Stimulated activated CD8-positive, alpha-beta memory T cell treated with anti-CD3 and anti-CD28 coated beads, Interleukin-2, amount 100 ng/mL, for 48 hours (primary cell): Measurements from ENCODE around the gene RIGI.
"Not testable (repeated sequence)": the region's sequence is repeated elsewhere in the genome, so short reads cannot be mapped to it uniquely, and the experiment has no call there.

Source experiments
- DNase-seq, 2 donors: peaks; one replicate each; pipeline ENCODE4 v3.0.0-alpha.2; 2020; ENCODE audit warnings: low read depth in 2 of 2

The RIGI gene

DNA sequence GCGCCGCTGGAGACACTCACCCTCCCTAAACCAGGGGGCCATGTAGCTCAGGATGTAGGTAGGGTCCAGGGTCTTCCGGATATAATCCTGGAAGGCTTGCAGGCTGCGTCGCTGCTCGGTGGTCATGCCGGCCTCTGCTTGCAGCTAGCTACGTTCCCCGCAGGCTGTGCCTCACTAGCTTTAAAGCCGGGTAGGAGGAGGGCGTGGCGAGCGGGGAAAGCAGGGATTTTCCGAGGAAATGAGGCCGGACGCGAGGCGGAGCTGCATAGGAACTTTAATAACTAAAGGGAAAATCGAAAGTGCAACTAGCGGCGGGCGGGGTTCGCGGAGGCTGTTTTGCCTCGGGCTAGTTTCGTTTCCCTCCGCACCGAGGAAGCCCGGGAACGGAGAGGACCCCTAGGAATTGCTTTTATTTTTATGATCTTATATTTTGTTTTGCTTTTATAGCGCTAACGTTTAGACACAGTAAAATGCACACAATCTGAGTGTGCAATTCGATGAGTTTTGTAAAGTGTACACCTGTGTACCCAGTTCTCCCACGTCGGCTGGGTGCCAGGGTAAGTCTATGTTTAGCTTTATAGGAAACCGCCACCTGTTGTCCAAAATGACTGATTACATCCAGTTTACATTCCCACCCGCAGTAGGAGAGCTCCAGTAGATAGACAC, at the start of gene RIGI:
Gene RIGI, minus strand, starts transcription at position 156 of the 666 bp plus-strand sequence. Its CDS starts 30 bp downstream, at position 126.
- peak; percentile 57 to 59 for DNase-seq

DNA sequence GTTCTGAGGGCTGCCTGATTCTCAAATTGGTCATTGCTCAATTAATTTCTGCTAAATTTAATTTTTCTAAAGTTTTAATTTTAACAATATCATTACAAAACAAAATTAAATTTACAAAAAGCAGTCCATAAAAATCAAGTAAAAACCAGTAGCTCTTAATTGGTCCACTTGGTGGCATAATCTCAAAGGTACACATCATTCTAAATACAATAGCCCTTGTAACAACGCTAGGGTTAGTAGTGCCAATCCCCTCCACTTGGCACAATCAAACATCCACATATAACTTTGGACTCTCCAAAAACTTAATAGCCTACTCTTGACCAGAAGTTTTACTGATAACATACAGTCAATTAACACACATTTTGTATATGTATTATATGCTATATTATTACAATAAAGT, 48.9 kb upstream of the RIGI start:
- no peak for DNase-seq

DNA sequence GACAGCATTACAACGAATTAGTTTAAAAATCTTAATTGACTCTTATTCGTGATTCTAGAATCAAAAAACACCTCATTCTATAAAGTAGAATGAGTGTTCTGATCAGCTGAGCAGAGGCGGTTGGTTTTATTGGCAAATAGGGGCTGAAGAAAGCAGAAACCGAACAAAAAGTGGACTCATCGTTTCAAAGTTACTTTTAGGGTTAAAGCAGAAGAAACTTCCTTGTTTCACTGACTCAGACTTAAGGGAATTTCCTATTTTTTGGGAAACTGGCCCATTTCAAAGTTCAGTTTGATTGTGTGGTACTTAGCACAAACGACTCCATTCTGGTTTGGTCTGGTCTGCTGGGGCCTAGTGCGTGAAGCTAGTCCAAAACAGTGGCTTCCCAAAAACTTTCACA, 47.8 kb upstream of the RIGI start:
- DNase-seq, result no peak

DNA sequence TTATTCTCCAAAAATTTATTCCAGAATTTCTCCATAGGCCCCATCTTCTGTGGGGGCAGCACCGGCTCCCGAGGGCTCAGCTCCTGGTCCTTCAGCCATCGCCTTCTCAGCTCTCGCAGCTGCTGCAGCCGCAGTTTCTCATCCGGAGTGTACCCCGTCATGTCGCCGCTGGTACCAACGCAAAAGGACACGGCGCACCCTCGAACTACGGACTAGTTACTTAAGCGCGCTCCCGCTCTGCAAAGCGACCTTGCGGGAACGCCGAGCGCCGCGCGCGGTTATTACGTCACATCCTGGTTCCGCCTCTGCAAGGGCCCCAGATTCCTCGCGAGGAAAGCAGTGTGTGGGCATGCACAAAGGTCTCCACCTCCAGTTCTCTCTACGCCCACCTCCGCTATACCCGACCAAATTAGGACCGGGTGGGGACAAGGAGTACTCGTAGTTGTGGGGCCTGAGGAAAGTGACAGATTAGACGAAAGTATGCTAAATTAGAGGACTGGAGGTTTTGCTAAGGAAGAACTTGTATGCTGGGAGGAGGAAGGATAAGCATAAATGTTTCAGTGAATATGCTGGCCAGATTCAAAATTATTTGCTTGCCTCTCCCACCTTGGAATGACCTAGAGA, 47.0 kb upstream of the RIGI start, which contains the start of gene NDUFB6:
Gene NDUFB6, minus strand, starts transcription at position 260 of the 624 bp plus-strand sequence. Its CDS starts 99 bp downstream, at position 161.
- peak; percentile 87 to 93 for DNase-seq

DNA sequence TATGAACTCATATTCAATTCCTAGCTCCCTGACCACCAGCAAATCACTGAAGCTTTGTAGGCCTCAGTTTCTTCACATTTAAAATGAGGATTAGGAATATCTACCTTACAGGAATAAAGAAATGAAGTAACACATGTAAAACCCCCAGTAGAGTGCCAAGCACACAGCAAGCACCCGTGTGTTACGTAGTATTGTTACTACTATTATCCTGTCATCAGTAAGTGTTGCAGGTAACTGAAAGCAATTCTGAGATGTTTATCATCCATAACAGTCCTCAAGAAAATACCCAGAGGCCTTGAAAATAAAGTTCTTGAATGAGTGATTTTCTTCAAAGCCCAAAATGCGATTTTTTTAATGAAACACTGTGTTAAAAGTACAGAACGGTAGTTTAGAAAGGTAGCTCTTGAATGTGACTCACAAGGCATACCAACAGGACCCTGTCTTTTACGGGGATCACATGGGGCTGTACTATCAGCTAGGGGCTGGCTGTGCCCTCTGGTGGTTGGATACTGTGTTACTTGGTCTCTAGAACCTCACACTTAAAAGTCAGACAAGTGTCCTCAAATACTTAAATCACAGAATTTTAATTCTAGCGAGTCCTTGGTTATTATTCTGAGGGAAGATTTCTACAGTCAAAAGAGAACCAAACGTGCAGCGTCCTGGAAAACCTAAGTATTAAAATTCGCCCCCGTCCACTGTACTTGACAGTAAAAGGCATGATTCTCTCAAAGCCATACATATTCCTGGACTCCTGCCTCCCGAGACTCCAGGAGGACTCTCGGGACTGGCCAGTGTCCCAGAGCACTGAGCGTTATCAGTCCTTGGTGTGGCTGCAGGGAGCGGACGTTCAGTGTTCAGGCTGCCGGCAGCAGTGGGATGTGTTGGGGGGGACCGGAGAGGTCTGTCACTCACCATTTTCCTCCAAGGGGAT, 46.2 kb upstream of the RIGI start:
- peak; percentile 37 to 51 for DNase-seq

DNA sequence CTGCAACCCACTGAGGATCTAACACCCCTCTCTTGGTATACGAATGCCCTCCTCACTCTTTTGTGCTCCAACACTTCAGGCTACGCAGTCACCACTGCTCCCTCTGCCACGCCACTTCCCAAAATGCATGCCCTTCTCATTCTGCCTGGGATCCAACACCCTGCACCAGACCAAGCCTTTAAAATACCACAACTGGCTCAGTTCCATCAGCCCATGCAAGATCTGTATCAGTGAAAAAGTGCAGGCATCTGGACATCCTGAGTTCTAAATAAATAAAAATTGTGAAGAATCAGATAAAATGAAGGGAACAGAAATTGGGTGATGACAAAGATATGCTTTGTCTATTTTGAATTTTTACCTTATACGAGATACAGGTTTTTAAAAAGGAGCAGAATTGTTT, 44.3 kb upstream of the RIGI start:
- DNase-seq, result no peak

DNA sequence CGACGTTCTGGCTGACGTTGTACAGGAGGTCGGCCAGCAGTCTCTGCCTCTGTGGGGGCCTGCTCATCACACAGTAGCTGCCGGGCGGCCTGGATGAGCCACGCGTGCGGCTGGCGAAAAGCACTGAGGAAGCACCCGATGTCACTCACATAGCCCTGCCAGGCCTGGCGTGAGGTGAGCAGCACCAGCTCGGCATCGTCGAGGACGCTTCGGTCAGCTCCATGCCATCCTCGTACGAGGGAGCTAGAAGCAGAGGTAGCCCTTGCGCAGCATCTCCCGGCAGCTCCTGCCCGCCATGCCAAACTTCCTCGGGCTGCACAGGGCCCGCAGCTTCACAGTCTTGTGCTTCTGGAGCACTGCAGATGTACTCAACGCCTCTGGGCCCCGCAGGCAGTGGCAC, 40.8 kb upstream of the RIGI start:
- no peak for DNase-seq

DNA sequence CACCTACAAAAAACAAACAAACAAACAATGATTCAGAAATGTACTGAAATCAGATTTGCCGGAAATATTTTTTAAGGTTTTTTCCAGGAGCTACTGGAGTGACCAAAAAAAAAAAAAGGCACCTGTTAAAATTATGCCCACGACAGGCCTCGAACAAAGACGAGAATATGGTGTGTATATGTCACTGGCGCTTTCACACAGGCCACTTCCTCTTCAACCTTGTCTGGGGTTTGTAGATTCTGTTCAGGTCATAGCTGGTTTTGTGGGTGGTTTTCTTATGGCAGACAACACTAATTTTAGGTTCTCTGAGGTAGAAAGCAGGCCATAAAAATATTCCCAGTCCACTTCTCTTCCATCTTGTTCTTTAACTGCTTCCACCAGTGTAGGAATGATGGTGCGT, 40.0 kb upstream of the RIGI start:
- no peak for DNase-seq

DNA sequence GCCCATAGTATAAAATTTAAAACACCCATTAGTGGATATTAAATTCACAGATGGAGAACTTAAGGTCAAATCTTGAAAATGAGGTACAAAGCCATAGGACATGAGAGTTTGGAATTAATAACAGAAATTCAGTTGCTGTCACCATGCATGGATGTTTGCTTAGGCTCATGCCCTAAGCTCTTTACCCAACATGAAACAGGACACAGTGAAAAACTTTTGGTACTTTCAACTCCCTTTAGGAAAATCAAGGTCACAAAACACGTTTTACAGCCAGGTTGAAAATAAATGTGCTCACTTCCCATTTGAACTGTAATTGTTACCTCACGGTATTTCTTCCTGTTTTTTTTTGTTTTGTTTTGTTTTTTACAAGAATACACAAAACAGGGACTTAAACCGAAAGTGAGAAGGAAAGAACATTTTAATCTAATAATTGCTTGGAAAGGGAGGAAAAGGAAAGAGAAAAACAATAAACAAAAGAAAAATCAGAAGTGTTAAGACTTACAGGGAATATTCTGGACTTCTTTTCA, 32.5 kb upstream of the RIGI start:
- no peak for DNase-seq

DNA sequence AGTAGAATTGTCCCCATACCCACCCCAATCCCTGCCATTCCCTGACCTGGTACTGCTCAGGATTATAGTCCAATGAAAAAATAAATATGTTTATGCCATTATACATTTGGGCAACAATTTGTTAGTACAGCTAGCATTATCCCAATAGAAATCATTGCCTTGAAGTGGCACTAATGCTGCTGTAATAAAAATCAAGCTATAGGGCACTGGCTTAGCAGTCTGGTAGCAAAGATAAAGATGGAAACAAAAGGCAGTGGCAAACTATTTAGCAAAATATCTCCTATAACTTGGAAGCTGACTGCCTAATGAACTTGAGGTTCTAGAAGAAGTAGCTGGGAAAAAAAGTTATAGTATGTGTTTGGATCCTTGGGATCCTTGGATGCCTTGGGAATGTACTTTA, 28.6 kb upstream of the RIGI start:
- no peak for DNase-seq

DNA sequence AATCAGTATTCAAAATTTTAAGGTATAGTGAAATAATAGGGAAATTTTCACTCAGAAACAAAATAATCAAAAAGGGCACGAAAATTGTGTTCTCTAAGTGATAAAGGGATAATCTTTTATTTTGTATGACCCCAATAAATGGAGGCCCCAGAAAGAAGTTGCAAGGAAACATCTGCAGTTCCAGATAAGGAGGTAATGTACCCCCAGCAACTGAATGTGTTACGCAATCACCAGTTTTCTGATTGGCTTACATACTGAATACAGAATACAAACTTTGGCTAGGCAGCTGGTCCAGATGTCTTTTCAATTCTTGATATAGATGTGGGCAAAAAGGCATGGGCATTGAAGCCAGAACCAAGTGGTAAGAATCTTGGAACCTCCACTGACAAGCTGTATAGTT, 28.1 kb upstream of the RIGI start:
- DNase-seq, result no peak

DNA sequence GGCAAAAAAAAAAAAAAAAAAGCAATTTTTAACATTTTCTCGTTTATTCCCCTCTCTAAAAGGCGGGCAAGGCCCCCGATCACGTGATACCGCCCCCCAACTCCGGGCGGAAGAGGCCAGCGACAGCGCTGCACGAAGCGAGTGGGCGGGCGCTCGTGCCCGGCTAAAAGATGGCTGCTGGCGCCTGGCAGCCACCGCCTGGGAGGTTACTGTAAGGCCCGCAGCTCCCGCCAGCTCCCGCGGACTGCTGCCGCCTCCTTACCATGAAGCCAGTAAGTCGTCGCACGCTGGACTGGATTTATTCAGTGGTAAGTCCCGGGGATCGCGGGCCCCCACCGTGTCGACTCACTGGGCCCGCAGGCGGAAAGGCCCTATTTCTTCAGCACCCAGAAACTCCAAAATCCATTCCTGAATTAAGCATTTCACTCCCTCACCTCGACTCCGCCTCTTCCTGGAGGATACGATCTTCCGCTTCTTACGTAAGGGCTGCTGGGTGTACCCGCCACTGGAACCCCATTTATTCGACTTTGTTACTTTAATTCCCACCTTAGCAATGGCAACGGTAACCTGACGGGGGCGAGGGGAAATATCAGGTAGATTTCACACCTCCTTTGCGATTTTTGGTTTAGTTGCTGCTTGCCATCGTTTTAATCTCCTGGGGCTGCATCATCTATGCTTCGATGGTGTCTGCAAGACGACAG, 26.3 kb upstream of the RIGI start, which contains the start of the genes SMIM27 and TOPORS:
Gene SMIM27, plus strand, starts transcription at position 156 of the 701 bp plus-strand sequence. Its CDS starts 108 bp downstream, at position 264.
Gene TOPORS, minus strand, starts transcription at position 415 of the 701 bp plus-strand sequence. Its CDS starts 150 bp downstream, at position 265.
- DNase-seq, result peak; percentile 80 to 84

DNA sequence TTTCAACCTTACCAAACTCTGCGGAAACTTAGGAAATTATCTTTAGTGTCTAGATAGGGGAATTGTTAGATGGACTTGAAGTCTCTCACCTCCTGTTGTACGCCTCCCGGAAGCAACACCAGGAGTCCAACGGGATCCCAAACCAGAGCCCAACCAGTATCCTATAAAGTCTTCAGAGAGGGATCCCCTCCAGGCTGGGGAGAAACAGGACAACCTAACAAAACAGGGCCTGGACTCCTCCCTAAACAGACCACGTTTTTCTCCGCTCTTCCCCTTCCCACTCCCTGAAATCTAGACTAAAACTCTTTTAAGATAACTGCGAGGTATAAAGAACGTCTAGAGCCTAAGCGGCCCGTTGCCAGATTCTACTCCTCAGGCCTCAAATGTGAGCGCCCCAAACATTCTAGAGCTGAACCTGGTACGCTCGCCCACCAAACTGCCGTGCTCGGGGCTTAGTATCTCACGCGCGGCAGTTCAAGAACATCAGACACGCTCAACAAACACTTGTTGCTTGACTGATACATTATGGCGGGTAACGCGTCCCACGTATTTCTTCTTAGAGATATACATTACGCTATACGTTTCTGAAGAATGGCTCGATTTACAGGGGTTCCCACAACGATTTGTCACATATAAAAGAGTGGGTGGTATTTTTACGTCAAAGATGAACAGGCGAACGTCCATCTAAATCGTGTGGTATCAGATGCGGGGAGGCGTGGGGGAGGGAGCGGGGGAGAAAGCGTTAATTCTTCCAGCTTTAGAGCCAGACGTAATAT, 25.5 kb upstream of the RIGI start:
- DNase-seq, result peak; percentile 14 to 33

DNA sequence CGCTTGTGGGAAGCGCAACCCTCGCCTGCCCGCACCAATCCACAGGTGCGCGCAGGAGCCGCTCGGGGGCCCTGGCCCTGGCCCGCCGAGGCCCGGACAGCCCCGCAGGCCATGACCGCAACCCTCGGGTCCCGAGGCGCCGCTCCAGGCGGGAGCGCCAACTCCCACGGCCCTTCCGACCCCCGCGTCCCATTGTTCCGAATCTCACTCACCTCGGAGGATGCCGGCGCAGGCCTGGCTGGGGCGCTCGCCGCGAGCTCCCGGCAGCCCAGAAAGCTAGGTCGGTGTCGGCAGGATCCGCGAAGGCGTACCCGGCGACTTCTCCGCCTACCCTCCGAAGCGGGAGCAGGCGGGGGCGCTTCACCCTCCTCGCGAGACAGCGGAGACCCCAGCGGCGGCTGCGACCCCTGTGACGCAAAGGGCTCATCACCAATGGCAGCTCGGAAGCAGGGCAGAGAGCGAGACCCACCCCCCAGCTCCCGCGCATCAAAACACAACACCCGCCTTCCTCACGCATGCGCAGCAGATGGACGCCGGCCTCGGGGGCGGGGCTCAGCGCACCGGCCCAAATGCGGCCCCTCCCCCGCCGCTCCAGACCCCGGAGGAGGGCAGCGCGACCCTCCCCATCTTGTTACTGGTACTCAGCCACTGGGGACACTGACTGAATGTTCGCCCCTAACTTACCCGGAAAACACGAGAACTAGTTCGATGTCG, 24.7 kb upstream of the RIGI start:
- DNase-seq, result peak; percentile 87 to 92

DNA sequence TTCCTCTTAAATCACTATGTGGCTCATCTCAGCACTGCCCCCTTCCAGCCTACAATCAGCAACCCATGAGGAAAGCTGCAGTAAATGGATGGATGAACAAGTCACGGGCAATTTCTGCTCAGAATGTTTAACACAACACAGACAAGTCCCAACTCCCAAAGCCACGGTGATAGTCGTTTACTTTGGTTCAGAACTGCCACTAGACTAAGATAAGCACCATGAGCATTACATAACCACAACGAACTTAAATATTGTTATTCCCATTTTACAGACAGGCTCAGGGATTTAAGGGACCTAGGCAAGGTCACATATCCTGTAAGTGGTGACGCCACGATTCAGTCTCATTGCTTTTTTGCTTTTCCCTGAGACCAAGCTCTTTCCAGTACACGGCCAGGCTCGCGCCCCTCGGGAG, 24.2 kb upstream of the RIGI start:
- no peak for DNase-seq

DNA sequence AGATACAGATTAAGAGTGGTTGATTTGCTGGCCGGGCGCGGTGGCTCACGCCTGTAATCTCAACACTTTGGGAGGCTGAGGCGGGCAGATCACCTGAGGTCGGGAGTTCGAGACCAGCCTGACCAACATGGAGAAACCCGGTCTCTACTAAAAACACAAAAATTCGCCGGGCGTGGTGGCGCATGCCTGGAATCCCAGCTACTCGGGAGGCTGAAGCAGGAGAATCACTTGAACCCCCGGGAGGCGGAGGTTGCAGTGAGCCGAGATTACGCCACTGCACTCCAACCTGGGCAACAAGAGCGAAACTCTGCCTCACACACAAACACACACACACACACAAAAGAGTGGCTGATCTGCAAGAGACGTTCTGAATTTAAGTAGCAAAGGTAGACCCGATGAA, 22.2 kb upstream of the RIGI start:
- DNase-seq, result not testable (repeated sequence)

DNA sequence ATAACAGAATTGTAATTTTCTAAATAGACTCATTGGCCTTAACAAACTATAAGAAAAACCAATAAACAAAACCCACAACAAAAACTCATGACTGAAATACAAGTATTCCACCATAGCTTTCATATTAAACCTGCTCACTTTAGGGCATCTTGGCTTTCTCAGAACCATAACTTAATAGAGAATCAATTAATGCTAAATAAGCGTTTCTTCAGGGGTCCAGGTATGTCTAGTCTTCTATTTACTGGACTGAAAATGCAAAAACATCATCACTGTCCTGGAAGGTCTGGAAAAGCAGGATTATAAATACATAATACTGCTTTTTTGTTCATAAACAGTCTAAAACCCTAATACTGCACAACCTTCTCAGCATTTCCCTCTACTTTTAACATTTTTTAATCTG, 19.9 kb upstream of the RIGI start:
- no peak for DNase-seq

DNA sequence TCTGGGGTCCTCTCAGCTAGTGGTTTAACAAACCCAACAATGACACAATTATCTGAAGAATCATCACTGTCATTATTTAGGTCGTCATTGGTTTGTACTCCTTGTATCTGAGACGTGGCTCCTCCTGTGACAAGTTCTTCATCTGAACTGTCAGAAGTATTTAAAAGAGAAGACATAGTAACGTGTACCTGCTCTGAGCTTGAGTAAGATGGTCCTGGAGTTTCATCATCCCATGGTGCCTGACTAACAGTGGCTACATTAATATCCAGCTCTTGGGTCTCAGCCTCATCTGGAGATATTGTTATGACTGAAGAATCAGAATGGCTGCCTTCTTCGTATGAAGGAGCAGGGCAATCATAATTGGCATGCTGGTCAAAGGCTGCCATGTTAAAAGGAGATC, 17.1 kb upstream of the RIGI start:
- DNase-seq, result no peak

DNA sequence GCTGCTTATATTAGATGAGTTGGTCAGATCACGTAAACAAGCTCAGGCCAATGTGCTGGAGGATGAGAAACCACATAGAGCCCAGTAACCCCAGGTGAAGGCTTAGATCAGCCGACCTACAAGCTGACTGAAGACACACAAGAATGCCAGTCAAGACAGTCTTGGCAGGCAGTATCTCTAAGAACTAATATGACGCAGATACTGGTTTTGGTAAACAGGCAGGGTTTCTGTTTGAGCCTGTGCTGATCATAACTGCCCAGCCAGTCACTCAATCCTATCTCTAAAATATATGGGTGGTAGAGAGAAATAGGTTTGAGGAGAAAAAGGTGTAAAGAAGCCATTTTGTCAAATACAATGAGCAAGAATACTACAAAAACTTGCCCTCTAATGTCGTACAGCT, 7.8 kb upstream of the RIGI start:
- no peak for DNase-seq

DNA sequence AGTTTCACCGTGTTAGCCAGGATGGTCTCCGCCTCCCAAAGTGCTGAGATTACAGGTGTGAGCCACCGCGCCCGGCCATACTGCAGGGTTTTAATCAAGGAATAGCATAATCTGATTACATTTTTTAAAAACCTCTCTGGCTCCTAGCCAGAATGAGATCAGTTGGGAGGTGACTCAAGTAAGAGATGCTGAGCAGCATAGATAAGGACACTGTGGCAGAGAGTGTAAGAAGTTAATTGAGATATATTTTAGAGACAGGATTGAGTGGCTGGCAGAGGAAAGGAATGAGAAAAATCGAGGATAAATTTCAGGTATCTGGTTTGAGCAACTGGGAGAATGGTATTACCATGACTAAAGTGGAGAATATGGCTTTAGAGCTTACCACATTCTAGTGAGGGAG, 7.3 kb upstream of the RIGI start:
- DNase-seq, result no peak
